Tibial nerve (tissue), 4 donors: ENCODE measurements around the gene TMEM171. TPM values are rescaled to one million over a fixed set of nuclear protein-coding genes. Genes with fewer than 3 reads are reported as not detected.

Source experiments
- DNase-seq, 2 donors: peaks; one replicate each; pipeline ENCODE4 v3.0.0-alpha.2; 2019; ENCODE audit warnings: low spot score in 2 of 2
- H3K27ac ChIP-seq, 4 donors: fragments of 200-600 bp; sonication (generic) in 3 of 4; one replicate each; pipeline ENCODE4 v1.5.1; 2017 to 2019; ENCODE audit warnings: mild to moderate bottlenecking in 1 of 4
- H3K27me3 ChIP-seq, 2 donors: fragments of 200-600 bp; sonication (generic) in 1 of 2; one replicate each; pipeline versions ENCODE4 v1.5.1 to v1.6.0; 2017 to 2019
- H3K36me3 ChIP-seq, 3 donors: fragments of 200-600 bp; sonication (generic); one replicate each; pipeline ENCODE4 v1.5.1; 2018 to 2019
- H3K4me1 ChIP-seq, 4 donors: fragments of 200-600 bp; sonication (generic) in 3 of 4; one replicate each; pipeline ENCODE4 v1.5.1; 2017 to 2019
- H3K4me3 ChIP-seq, 4 donors: fragments of 200-600 bp; sonication (generic) in 3 of 4; one replicate each; pipeline ENCODE4 v1.5.1; 2017 to 2019; ENCODE audit warnings: mild to moderate bottlenecking in 1 of 4, moderate library complexity in 1 of 4
- H3K9me3 ChIP-seq, 4 donors: fragments of 200-600 bp; sonication (generic) in 3 of 4; one replicate each; pipeline ENCODE4 v1.5.1; 2017 to 2019
- EP300 ChIP-seq, 2 donors: sonication (generic); formaldehyde crosslinking; IDR thresholded peaks; one replicate each; pipeline ENCODE4 v1.6.1; 2017; ENCODE audit warnings: antibody characterized with exemption in 2 of 2, mild to moderate bottlenecking in 1 of 2
- POLR2A ChIP-seq, 2 donors: fragments of 450-650 bp; IDR thresholded peaks; one replicate each; pipeline ENCODE4 v1.6.1; 2017; ENCODE audit warnings: antibody characterized with exemption in 2 of 2, mild to moderate bottlenecking in 2 of 2, moderate library complexity in 2 of 2
- WGBS, 2 donors: methylation state at CpG; one replicate each; pipeline ENCODE4 v1.1.5; 2018; 5-methylcytosine and 5-hydroxymethylcytosine counted together
- total RNA-seq, 4 donors: library from RNA; depleted of rRNA; stranded (reverse); fragments of >200 nt; gene quantifications; one replicate each; pipeline ENCODE4 v1.1.0, GENCODE V29; 2016
- TF ChIP-seq, protein P1 (sequence below), 5 experiments: fragments of 200-600 bp in 3 of 5; fragments of 450-650 bp in 2 of 5; sonication (generic) in 3 of 5; IDR thresholded peaks; one replicate each; pipeline ENCODE4 v1.5.1; 2016 to 2019; ENCODE audit warnings: antibody characterized with exemption in 5 of 5, mild to moderate bottlenecking in 3 of 5, moderate library complexity in 2 of 5

Gene TMEM171
- total RNA-seq, 4 donors from 2014 or later: 0.66 to 0.90 TPM; not detected in 2

DNA sequence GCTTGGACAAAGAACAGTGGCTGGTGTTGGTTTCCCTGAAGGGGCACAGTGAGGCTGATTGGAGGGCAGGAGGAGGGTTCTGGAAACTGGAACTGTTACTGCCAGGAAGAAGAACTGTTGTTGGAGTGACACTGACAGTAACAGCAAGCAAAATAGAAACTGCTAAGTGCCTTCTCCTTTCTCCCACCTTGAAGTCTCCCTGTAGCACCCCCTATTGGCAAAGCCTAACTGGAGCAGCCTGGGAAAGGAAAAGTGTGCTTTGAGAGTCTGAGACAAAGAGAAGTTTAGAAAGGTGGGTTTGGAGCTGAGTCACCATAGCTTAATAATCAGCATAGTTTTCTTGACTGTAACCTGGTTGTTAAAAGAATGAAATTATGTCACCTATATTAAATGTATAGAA is 50.1 kb downstream of the TMEM171 start:
- no peaks in the 10 kb centered on the region for H3K4me1 ChIP-seq
- no peak for TF ChIP-seq EP300 (IDR thresholded peaks at IDR 0.05)
- TF ChIP-seq, protein P1, sequence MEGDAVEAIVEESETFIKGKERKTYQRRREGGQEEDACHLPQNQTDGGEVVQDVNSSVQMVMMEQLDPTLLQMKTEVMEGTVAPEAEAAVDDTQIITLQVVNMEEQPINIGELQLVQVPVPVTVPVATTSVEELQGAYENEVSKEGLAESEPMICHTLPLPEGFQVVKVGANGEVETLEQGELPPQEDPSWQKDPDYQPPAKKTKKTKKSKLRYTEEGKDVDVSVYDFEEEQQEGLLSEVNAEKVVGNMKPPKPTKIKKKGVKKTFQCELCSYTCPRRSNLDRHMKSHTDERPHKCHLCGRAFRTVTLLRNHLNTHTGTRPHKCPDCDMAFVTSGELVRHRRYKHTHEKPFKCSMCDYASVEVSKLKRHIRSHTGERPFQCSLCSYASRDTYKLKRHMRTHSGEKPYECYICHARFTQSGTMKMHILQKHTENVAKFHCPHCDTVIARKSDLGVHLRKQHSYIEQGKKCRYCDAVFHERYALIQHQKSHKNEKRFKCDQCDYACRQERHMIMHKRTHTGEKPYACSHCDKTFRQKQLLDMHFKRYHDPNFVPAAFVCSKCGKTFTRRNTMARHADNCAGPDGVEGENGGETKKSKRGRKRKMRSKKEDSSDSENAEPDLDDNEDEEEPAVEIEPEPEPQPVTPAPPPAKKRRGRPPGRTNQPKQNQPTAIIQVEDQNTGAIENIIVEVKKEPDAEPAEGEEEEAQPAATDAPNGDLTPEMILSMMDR (IDR thresholded peaks at IDR 0.05): peak in 1 of 5 experiments; percentile 23
- H3K27me3 ChIP-seq: no peaks in the 10 kb centered on the region
- no peak overlapping the region for H3K27ac ChIP-seq
- no peak overlapping the region for H3K4me3 ChIP-seq
- no peaks in the 10 kb centered on the region for H3K36me3 ChIP-seq
- no peaks in the 10 kb centered on the region for H3K9me3 ChIP-seq
- no peak for DNase-seq

DNA sequence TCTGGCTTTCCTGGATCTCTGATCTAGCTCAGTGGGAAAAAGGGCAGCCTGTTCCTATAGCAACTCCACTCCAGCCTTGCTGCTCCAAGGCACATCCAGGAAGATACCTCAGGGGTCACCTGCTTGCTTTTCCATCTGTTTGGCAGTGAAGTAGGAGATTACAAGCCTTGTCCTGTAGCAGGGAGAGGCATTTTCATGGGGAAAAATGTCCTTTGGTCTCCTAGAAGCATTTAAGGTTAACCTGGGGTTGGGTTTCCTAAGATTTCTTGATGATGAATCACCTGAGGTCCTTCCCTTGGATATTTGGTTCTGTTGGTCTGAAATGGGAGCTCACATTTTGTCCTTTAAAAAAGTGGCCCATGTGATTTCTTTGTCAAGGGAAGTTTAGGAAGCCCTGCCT is 51.1 kb downstream of the TMEM171 start:
- Histone ChIP-seq H3K9me3 (no peaks in the 10 kb centered on the region), H3K36me3 (no peaks in the 10 kb centered on the region), H3K4me3 (no peak overlapping the region), H3K4me1 (no peaks in the 10 kb centered on the region), H3K27ac (no peak overlapping the region), H3K27me3 (no peaks in the 10 kb centered on the region)
- DNase-seq: no peak
- TF ChIP-seq POLR2A (IDR thresholded peaks at IDR 0.05) (no peak), EP300 (IDR thresholded peaks at IDR 0.05) (no peak)
- TF ChIP-seq, protein P1 (IDR thresholded peaks at IDR 0.05): no peak

DNA sequence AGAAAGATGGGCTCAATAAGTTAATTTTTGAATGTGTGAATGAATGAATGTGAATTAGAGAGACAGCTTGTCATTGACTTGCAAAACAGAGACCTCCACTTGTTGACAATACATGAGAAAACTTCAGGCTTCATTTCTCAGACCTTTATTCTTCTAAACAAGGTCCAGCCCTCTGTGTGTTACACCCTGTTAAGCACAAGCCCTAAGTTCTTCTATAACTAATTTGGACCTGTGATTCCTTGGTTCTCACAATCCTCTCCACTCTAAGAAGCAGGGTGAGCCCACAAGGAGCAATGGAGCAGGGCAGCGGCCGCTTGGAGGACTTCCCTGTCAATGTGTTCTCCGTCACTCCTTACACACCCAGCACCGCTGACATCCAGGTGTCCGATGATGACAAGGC is 52.6 kb downstream of the TMEM171 start, which contains the start of gene TMEM174:
TMEM174 (plus strand) TSS at position 243 of the 400 bp plus-strand sequence; CDS start at position 294, 51 bp downstream.
- Histone ChIP-seq H3K9me3 (no peaks in the 10 kb centered on the region), H3K36me3 (no peaks in the 10 kb centered on the region), H3K27ac (no peak within 1 kb of the TSS), H3K27me3 (no peaks in the 10 kb centered on the region), H3K4me1 (no peaks in the 10 kb centered on the region), H3K4me3 (no peak within 1 kb of the TSS)
- TF ChIP-seq EP300 (IDR thresholded peaks at IDR 0.05) (no peak), POLR2A (IDR thresholded peaks at IDR 0.05) (no peak)
- TF ChIP-seq, protein P1 (IDR thresholded peaks at IDR 0.05): no peak
- DNase-seq: no peak
- 91 to 96% methylated on average over 5 of the region's 5 CpGs for WGBS, 2 donors

DNA sequence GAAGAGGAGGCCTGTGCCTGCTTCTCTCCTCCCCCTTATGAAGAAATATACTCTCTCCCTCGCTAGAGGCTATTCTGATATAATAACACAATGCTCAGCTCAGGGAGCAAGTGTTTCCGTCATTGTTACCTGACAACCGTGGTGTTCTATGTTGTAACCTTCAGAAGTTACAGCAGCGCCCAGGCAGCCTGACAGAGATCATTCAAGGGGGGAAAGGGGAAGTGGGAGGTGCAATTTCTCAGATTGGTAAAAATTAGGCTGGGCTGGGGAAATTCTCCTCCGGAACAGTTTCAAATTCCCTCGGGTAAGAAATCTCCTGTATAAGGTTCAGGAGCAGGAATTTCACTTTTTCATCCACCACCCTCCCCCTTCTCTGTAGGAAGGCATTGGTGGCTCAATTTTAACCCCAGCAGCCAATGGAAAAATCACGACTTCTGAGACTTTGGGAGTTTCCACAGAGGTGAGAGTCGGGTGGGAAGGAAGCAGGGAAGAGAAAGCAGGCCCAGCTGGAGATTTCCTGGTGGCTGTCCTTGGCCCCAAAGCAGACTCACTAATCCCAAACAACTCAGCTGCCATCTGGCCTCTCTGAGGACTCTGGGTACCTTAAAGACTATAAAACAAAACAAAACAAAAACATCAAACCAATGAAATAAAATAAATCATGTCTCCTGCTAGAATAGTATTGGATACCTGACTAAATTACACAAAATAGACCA is 53.9 kb downstream of the TMEM171 start:
- no peak for DNase-seq
- Histone ChIP-seq H3K4me3 (no peak overlapping the region), H3K36me3 (no peaks in the 10 kb centered on the region), H3K9me3 (no peaks in the 10 kb centered on the region), H3K4me1 (no peaks in the 10 kb centered on the region), H3K27ac (no peak overlapping the region), H3K27me3 (no peaks in the 10 kb centered on the region)
- no peak for TF ChIP-seq POLR2A (IDR thresholded peaks at IDR 0.05)
- TF ChIP-seq, protein P1 (IDR thresholded peaks at IDR 0.05): no peak
- TF ChIP-seq EP300 (IDR thresholded peaks at IDR 0.05): no peak
- 58 to 60% methylated on average over 8 of the region's 8 CpGs for WGBS, 2 donors

DNA sequence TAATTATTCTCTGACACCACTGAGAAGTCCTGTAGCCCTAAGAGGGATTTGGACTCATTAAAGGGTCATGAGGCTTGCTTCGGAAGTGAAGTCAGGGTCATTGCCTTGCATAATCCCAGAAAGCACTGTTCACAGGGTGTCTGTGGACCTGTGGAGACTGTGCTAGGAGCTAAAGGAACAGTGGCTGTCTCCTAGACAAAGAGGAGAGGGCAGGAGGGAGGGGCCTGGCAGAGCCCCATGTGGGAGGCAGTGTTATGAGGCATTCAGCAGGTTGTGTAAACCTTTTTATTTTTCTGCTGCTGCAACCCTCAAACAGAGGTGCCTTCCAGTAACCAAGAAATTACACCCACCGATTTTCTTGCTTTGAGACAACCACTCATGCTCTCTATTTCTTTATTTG is 55.9 kb downstream of the TMEM171 start:
- Histone ChIP-seq H3K27ac (no peak overlapping the region), H3K4me1 (no peaks in the 10 kb centered on the region), H3K9me3 (no peaks in the 10 kb centered on the region), H3K4me3 (no peak overlapping the region), H3K27me3 (no peaks in the 10 kb centered on the region), H3K36me3 (no peaks in the 10 kb centered on the region)
- TF ChIP-seq, protein P1 (IDR thresholded peaks at IDR 0.05): no peak
- TF ChIP-seq POLR2A (IDR thresholded peaks at IDR 0.05) (no peak), EP300 (IDR thresholded peaks at IDR 0.05) (no peak)
- WGBS, 2 donors: 74 to 83% methylated on average over 2 of the region's 2 CpGs
- DNase-seq: no peak
